ENCODE measurements around the gene SERPINB6. TPM values are rescaled to one million over a fixed set of nuclear protein-coding genes. Genes with fewer than 3 reads are reported as not detected.

Gene SERPINB6
- total and polyA plus RNA-seq, 8 donors = 99.3 to 134 (median 122) TPM

DNA sequence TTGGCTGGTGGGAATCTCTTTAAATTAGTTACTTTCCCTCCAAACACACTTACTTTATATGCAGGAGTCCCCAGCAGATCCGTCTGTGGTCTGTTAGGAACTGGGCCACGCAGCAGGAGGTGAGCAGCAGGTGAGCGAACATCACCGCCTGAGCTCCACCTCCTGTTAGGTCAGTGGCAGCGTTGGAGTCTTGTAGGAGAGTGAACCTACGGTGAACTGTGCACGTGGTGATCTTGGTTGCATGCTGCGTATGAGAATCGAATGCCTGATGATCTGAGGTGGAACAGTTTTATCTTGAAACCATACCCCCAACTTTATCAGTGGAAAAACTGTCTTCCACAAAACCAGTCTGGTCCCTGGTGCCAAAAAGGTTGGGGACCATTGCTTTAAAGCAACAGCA is 5.0 kb downstream of the SERPINB6 start:
- H3K9me3 ChIP-seq = no peaks in the 10 kb centered on the region
- ATAC-seq = no peak
- intact Hi-C loops (cut with DNase I) = no loop called here
- TF ChIP-seq, protein P1, sequence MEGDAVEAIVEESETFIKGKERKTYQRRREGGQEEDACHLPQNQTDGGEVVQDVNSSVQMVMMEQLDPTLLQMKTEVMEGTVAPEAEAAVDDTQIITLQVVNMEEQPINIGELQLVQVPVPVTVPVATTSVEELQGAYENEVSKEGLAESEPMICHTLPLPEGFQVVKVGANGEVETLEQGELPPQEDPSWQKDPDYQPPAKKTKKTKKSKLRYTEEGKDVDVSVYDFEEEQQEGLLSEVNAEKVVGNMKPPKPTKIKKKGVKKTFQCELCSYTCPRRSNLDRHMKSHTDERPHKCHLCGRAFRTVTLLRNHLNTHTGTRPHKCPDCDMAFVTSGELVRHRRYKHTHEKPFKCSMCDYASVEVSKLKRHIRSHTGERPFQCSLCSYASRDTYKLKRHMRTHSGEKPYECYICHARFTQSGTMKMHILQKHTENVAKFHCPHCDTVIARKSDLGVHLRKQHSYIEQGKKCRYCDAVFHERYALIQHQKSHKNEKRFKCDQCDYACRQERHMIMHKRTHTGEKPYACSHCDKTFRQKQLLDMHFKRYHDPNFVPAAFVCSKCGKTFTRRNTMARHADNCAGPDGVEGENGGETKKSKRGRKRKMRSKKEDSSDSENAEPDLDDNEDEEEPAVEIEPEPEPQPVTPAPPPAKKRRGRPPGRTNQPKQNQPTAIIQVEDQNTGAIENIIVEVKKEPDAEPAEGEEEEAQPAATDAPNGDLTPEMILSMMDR (IDR thresholded peaks at IDR 0.05) = no peak
- peaks cover 10 to 63% of the 10 kb centered on the region in 2 donors for H3K4me1 ChIP-seq
- DNase-seq = no peak
- H3K4me3 ChIP-seq = no peak overlapping the region
- no peak overlapping the region for H3K27ac ChIP-seq
- H3K36me3 ChIP-seq = peaks cover 0 to 4% of the 10 kb centered on the region in 2 donors
- H3K27me3 ChIP-seq = no peaks in the 10 kb centered on the region

DNA sequence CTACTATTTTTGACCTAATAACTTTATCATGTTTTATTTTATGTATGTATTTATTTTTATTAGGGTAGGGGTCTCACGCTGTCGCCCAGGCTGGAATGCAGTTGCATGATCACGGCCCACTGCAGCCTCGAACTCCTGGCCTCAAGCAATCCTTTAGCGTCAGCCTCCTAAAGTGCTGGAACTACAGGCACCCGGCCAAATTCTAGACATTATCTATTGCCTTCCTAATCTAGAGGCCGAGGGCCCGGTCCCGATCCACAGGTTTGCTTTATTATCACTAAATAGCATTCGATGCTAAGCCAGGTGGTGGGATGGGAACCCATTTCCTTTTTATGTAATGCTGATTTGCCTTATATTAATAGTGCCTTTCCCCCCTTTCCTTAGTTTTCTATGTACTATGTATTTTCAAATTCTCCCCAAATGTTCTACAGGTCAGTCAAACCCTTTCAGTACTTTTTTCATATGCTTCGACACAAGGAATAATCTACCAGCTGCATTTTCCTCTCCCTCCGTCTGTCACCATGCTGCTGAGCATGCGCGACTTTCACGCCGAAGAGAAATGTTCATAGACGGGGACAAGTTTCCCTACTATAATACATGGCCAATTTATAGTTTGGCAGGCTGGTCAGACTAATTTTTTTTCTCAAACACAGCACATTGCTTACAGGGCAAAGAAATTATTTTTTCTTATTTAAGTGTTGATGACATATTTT is 6.4 kb downstream of the SERPINB6 start:
- TF ChIP-seq, protein P1 (IDR thresholded peaks at IDR 0.05) = no peak
- intact Hi-C loops (cut with DNase I) = no loop called here
- Histone ChIP-seq H3K4me1 (peaks cover 15 to 70% of the 10 kb centered on the region in 2 donors), H3K36me3 (peaks cover 0 to 4% of the 10 kb centered on the region in 2 donors), H3K27ac (no peak overlapping the region), H3K4me3 (no peak overlapping the region), H3K27me3 (no peaks in the 10 kb centered on the region), H3K9me3 (no peaks in the 10 kb centered on the region)
- ATAC-seq (no peak), DNase-seq (no peak)

DNA sequence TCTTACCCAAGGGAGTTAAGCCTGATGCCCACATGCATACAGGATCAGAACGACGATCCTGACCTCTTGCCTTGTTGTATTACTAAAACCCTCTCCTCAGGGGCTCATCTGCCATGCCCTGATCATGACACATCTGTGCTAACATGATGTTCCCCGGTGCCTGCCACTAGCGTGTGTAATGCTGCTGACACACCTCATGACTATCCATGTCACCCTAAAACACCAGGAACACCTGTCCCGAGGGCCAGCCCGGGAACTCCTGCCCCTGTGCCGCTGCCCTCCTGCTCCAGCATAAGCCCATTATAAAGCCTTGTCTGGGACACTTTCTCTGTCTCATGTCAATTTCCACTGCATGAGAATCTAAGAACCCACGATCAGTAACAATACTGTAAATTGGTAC is 7.6 kb downstream of the SERPINB6 start:
- peaks cover 13 to 70% of the 10 kb centered on the region in 2 donors for H3K4me1 ChIP-seq
- TF ChIP-seq, protein P1 (IDR thresholded peaks at IDR 0.05) = no peak
- DNase-seq (no peak), ATAC-seq (no peak)
- peaks cover 0 to 4% of the 10 kb centered on the region in 2 donors for H3K36me3 ChIP-seq
- H3K9me3 ChIP-seq = no peaks in the 10 kb centered on the region
- H3K27me3 ChIP-seq = no peaks in the 10 kb centered on the region
- H3K4me3 ChIP-seq = no peak overlapping the region
- intact Hi-C loops (cut with DNase I) = no loop called here
- H3K27ac ChIP-seq = peak overlapping the region in 1 of 2 donors; percentile 74

DNA sequence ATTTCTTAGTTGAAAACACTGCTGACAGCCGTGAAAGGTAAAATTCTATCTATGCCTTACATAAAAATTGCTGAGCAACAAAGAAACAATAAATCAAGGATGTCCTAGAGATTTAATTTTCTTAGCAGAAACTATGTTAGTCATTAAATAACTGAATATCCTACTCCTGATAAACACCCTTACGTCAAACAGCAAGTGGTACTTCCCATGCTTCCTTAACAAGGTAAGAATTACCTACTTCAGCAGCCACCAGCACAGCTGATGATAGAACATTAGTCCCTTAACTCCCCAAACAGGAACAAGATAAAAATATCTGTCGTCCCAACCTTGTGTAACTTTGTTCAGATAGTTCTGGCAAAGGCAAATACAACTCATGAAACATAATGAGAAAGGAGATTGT is 8.7 kb downstream of the SERPINB6 start:
- intact Hi-C loops (cut with DNase I) = no loop called here
- no peak for DNase-seq
- peak; percentile 66 for ATAC-seq
- no peaks in the 10 kb centered on the region for H3K9me3 ChIP-seq
- H3K4me1 ChIP-seq = peaks cover 19 to 75% of the 10 kb centered on the region in 2 donors
- H3K27ac ChIP-seq = peak overlapping the region; percentile 50 to 74
- peaks cover 0 to 4% of the 10 kb centered on the region in 2 donors for H3K36me3 ChIP-seq
- H3K27me3 ChIP-seq = no peaks in the 10 kb centered on the region
- TF ChIP-seq, protein P1 (IDR thresholded peaks at IDR 0.05) = no peak
- H3K4me3 ChIP-seq = no peak overlapping the region

DNA sequence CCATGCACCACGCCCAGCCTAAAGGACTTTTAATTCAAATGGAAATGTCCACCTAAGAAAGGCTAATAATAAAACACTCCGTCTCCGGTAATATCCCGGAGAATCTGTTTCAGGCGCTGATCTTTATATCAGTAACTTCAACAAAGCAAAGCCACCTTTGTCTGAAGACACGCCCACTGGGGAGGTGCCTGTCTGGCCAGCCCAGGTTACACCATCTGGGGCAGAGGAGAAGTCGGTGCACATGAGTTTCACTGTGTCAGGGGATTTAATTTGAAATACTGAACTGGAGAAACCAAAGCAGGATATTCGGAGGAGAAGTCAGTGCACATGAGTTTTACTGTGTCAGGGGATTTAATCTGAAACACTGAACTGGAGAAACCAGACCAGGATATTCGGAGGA is 9.4 kb downstream of the SERPINB6 start:
- Histone ChIP-seq H3K27me3 (no peaks in the 10 kb centered on the region), H3K9me3 (no peaks in the 10 kb centered on the region), H3K27ac (peak overlapping the region; percentile 50 to 74), H3K4me1 (peaks cover 19 to 75% of the 10 kb centered on the region in 2 donors), H3K4me3 (no peak overlapping the region), H3K36me3 (peaks cover 0 to 5% of the 10 kb centered on the region in 2 donors)
- DNase-seq (peak in 2 of 4 donors; percentile 68 to 83), ATAC-seq (peak; percentile 80)
- TF ChIP-seq, protein P1 (IDR thresholded peaks at IDR 0.05) = no peak
- intact Hi-C loops (cut with DNase I) = no loop called here

Data from left lung (tissue), 10 donors.